Measurements from ENCODE around the gene TRAF7. TPM values are rescaled to one million over a fixed set of nuclear protein-coding genes. Genes with fewer than 3 reads are reported as not detected.

The TRAF7 gene
- total and polyA plus RNA-seq, 2 of the 13 experiments (the other 11 are each of a cell fraction or from before 2014, with no cell fraction given), result 47.9 to 65.6 TPM

- no peak for TF ChIP-seq MLX (CRISPR knock-in tag; IDR thresholded peaks at IDR 0.05)
- 0 out of 2 replicates have a peak, but pooled peaks have one; percentile 71 for TF ChIP-seq ZBTB3 (CRISPR knock-in tag; IDR thresholded peaks at IDR 0.05; ENCODE audit: borderline replicate concordance, low read depth)
- TF ChIP-seq AGO2 (optimal IDR thresholded peaks at IDR 0.05; ENCODE audit: low read depth, low read length), result peak; percentile 79
- TF ChIP-seq AHR (CRISPR knock-in tag; IDR thresholded peaks at IDR 0.05), result no peak
- no peak for TF ChIP-seq MAFK (conservative IDR thresholded peaks at IDR 0.05 in 1 of 2, IDR thresholded peaks at IDR 0.05 in 1 of 2; ENCODE audit: low read length in 2 of 2)
- TF ChIP-seq ZXDC (CRISPR knock-in tag; IDR thresholded peaks at IDR 0.05), result no peak
- TF ChIP-seq ZNF318 (CRISPR knock-in tag; IDR thresholded peaks at IDR 0.05), result no peak
- peak; percentile 51; the same call in 1 of the 2 replicates for TF ChIP-seq NFKBIZ (CRISPR knock-in tag; IDR thresholded peaks at IDR 0.05)
- no peak for TF ChIP-seq HIVEP1 (CRISPR knock-in tag; IDR thresholded peaks at IDR 0.05)
- no peak for TF ChIP-seq IKZF1 (IDR thresholded peaks at IDR 0.05)
- TF ChIP-seq RXRA (CRISPR knock-in tag; IDR thresholded peaks at IDR 0.05), result peak; percentile 64; the same call in 1 of the 2 replicates
- TF ChIP-seq KLF13 (CRISPR knock-in tag; IDR thresholded peaks at IDR 0.05), result no peak
- TF ChIP-seq LBX2 (CRISPR knock-in tag; IDR thresholded peaks at IDR 0.05; ENCODE audit: borderline replicate concordance), result no peak
- no peak for TF ChIP-seq KLF6 (CRISPR knock-in tag; IDR thresholded peaks at IDR 0.05)
- no peak for TF ChIP-seq ARID2 (CRISPR knock-in tag; IDR thresholded peaks at IDR 0.05; ENCODE audit: borderline replicate concordance)
These were observed 67.8 kb downstream of the TRAF7 start, which contains the start of gene E4F1 (continued) for GRCh38 chr16:2223221-2223941.
